ENCODE results near the gene RB1. TPM values are rescaled to one million over a fixed set of nuclear protein-coding genes. Genes with fewer than 3 reads are reported as not detected.

RB1 gene
- total and polyA plus RNA-seq, 2 experiments from 2014 or later, result 19.5 to 22.3 TPM

DNA sequence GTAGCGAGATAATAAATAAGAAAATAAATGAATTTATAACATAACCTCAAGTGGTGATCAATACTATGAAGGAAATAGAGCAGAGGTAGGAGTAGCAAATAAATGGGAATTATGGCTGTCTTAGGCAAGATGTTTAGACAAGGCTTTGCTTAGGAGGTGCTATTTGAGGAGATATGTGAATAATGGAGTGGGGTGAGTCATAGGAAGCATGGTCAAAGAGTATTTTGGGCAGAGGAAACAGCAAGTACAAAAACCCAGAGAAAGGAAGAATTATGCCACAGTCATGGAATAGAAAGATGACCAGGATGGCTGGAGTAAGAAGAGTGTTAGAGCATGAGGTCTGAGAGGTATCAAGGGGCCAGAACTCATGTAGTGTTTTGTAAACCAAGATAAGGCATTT lies 142.9 kb downstream of the RB1 start:
- H4K20me1 ChIP-seq (replicated peaks; ENCODE audit: insufficient read depth), result no peaks in the 10 kb centered on the region
- no peaks in the 10 kb centered on the region for H3F3A ChIP-seq (replicated peaks; ENCODE audit: low read depth)
- ATAC-seq (no peak), DNase-seq (ENCODE audit: low spot score) (no peak)
- H3K4me1 Mint-ChIP-seq, result no peaks in the 10 kb centered on the region
- no peaks in the 10 kb centered on the region for H3K4me1 ChIP-seq (ENCODE audit: insufficient read depth)
- no peak overlapping the region for H3K4me3 Mint-ChIP-seq
- peaks cover 3% of the 10 kb centered on the region; the same call in 2 of the 3 replicates for H3K9me3 Mint-ChIP-seq
- no peaks in the 10 kb centered on the region for H3K9me2 ChIP-seq (ENCODE audit: insufficient read depth)
- H3K36me3 Mint-ChIP-seq (ENCODE audit: low read depth), result no peaks in the 10 kb centered on the region
- no peak overlapping the region for H2AFZ ChIP-seq
- H3K27ac ChIP-seq (ENCODE audit: low read depth), result no peak overlapping the region
- H3K27ac Mint-ChIP-seq, result no peak overlapping the region
- no peaks in the 10 kb centered on the region for H3K27me3 Mint-ChIP-seq (ENCODE audit: insufficient read depth, low read depth, poor library complexity)
- no peaks in the 10 kb centered on the region for H3K79me2 ChIP-seq (replicated peaks; ENCODE audit: insufficient read depth)
- no peak overlapping the region for H3K4me2 ChIP-seq
- no peak overlapping the region for H3K4me3 ChIP-seq
- TF ChIP-seq POLR2AphosphoS5 (IDR thresholded peaks at IDR 0.05; ENCODE audit: low read depth), result no peak
- TF ChIP-seq, protein P1, sequence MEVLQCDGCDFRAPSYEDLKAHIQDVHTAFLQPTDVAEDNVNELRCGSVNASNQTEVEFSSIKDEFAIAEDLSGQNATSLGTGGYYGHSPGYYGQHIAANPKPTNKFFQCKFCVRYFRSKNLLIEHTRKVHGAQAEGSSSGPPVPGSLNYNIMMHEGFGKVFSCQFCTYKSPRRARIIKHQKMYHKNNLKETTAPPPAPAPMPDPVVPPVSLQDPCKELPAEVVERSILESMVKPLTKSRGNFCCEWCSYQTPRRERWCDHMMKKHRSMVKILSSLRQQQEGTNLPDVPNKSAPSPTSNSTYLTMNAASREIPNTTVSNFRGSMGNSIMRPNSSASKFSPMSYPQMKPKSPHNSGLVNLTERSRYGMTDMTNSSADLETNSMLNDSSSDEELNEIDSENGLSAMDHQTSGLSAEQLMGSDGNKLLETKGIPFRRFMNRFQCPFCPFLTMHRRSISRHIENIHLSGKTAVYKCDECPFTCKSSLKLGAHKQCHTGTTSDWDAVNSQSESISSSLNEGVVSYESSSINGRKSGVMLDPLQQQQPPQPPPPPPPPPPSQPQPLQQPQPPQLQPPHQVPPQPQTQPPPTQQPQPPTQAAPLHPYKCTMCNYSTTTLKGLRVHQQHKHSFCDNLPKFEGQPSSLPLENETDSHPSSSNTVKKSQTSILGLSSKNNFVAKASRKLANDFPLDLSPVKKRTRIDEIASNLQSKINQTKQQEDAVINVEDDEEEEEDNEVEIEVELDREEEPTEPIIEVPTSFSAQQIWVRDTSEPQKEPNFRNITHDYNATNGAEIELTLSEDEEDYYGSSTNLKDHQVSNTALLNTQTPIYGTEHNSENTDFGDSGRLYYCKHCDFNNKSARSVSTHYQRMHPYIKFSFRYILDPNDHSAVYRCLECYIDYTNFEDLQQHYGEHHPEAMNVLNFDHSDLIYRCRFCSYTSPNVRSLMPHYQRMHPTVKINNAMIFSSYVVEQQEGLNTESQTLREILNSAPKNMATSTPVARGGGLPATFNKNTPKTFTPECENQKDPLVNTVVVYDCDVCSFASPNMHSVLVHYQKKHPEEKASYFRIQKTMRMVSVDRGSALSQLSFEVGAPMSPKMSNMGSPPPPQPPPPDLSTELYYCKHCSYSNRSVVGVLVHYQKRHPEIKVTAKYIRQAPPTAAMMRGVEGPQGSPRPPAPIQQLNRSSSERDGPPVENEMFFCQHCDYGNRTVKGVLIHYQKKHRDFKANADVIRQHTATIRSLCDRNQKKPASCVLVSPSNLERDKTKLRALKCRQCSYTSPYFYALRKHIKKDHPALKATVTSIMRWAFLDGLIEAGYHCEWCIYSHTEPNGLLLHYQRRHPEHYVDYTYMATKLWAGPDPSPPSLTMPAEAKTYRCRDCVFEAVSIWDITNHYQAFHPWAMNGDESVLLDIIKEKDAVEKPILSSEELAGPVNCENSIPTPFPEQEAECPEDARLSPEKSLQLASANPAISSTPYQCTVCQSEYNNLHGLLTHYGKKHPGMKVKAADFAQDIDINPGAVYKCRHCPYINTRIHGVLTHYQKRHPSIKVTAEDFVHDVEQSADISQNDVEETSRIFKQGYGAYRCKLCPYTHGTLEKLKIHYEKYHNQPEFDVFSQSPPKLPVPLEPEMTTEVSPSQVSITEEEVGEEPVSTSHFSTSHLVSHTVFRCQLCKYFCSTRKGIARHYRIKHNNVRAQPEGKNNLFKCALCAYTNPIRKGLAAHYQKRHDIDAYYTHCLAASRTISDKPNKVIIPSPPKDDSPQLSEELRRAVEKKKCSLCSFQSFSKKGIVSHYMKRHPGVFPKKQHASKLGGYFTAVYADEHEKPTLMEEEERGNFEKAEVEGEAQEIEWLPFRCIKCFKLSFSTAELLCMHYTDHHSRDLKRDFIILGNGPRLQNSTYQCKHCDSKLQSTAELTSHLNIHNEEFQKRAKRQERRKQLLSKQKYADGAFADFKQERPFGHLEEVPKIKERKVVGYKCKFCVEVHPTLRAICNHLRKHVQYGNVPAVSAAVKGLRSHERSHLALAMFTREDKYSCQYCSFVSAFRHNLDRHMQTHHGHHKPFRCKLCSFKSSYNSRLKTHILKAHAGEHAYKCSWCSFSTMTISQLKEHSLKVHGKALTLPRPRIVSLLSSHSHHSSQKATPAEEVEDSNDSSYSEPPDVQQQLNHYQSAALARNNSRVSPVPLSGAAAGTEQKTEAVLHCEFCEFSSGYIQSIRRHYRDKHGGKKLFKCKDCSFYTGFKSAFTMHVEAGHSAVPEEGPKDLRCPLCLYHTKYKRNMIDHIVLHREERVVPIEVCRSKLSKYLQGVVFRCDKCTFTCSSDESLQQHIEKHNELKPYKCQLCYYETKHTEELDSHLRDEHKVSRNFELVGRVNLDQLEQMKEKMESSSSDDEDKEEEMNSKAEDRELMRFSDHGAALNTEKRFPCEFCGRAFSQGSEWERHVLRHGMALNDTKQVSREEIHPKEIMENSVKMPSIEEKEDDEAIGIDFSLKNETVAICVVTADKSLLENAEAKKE (CRISPR knock-in tag; IDR thresholded peaks at IDR 0.05), result no peak
- no peak for TF ChIP-seq ETS1 (IDR thresholded peaks at IDR 0.05)
- TF ChIP-seq, protein P2, sequence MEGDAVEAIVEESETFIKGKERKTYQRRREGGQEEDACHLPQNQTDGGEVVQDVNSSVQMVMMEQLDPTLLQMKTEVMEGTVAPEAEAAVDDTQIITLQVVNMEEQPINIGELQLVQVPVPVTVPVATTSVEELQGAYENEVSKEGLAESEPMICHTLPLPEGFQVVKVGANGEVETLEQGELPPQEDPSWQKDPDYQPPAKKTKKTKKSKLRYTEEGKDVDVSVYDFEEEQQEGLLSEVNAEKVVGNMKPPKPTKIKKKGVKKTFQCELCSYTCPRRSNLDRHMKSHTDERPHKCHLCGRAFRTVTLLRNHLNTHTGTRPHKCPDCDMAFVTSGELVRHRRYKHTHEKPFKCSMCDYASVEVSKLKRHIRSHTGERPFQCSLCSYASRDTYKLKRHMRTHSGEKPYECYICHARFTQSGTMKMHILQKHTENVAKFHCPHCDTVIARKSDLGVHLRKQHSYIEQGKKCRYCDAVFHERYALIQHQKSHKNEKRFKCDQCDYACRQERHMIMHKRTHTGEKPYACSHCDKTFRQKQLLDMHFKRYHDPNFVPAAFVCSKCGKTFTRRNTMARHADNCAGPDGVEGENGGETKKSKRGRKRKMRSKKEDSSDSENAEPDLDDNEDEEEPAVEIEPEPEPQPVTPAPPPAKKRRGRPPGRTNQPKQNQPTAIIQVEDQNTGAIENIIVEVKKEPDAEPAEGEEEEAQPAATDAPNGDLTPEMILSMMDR (conservative IDR thresholded peaks at IDR 0.05; ENCODE audit: low read depth in 2 of 2), result no peak
- TF ChIP-seq JUNB (IDR thresholded peaks at IDR 0.05; ENCODE audit: unreplicated experiment), result no peak
- TF ChIP-seq ZNF114 (CRISPR knock-in tag; IDR thresholded peaks at IDR 0.05), result no peak
- TF ChIP-seq, protein P3, sequence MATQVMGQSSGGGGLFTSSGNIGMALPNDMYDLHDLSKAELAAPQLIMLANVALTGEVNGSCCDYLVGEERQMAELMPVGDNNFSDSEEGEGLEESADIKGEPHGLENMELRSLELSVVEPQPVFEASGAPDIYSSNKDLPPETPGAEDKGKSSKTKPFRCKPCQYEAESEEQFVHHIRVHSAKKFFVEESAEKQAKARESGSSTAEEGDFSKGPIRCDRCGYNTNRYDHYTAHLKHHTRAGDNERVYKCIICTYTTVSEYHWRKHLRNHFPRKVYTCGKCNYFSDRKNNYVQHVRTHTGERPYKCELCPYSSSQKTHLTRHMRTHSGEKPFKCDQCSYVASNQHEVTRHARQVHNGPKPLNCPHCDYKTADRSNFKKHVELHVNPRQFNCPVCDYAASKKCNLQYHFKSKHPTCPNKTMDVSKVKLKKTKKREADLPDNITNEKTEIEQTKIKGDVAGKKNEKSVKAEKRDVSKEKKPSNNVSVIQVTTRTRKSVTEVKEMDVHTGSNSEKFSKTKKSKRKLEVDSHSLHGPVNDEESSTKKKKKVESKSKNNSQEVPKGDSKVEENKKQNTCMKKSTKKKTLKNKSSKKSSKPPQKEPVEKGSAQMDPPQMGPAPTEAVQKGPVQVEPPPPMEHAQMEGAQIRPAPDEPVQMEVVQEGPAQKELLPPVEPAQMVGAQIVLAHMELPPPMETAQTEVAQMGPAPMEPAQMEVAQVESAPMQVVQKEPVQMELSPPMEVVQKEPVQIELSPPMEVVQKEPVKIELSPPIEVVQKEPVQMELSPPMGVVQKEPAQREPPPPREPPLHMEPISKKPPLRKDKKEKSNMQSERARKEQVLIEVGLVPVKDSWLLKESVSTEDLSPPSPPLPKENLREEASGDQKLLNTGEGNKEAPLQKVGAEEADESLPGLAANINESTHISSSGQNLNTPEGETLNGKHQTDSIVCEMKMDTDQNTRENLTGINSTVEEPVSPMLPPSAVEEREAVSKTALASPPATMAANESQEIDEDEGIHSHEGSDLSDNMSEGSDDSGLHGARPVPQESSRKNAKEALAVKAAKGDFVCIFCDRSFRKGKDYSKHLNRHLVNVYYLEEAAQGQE (IDR thresholded peaks at IDR 0.05; ENCODE audit: unreplicated experiment), result no peak
- TF ChIP-seq EZH2 (IDR thresholded peaks at IDR 0.05; ENCODE audit: low read depth, unreplicated experiment), result no peak
- TF ChIP-seq NANOG (IDR thresholded peaks at IDR 0.05; ENCODE audit: borderline replicate concordance), result no peak
- TF ChIP-seq STAT1 (IDR thresholded peaks at IDR 0.05; ENCODE audit: unreplicated experiment), result no peak
- no peak for TF ChIP-seq CREB1 (CRISPR knock-in tag; IDR thresholded peaks at IDR 0.05; ENCODE audit: low read depth)
- TF ChIP-seq ZNF331 (CRISPR knock-in tag; IDR thresholded peaks at IDR 0.05; ENCODE audit: low read depth), result no peak
- no peak for TF ChIP-seq EZH2phosphoT487 (IDR thresholded peaks at IDR 0.05; ENCODE audit: unreplicated experiment)
- H3K27me3 ChIP-seq (ENCODE audit: insufficient read depth), result no peaks in the 10 kb centered on the region
- H3K36me3 ChIP-seq (ENCODE audit: insufficient read depth), result no peaks in the 10 kb centered on the region

All from GM23338 (cell line).